ENCODE results near the gene CPN2. TPM values are rescaled to one million over a fixed set of nuclear protein-coding genes. Genes with fewer than 3 reads are reported as not detected.

The CPN2 gene
- total RNA-seq, 4 donors from 2014 or later, result not detected

GRCh38 chr3:194296454-194297263 is 54.5 kb downstream of the CPN2 start:
- TF ChIP-seq POLR2A (IDR thresholded peaks at IDR 0.05) (no peak), EP300 (IDR thresholded peaks at IDR 0.05) (peak in 1 of 2 donors; percentile 56)
- H3K27ac ChIP-seq, result peak overlapping the region in 3 of 4 donors; percentile 21 to 75 (median 60)
- H3K27me3 ChIP-seq, result no peaks in the 10 kb centered on the region
- peak overlapping the region in 3 of 4 donors; percentile 26 to 47 (median 34) for H3K4me3 ChIP-seq
- H3K36me3 ChIP-seq, result no peaks in the 10 kb centered on the region
- WGBS, 2 donors, result 7 to 16% methylated on average over 44 to 46 of the region's 47 CpGs
- no peaks in the 10 kb centered on the region for H3K9me3 ChIP-seq
- DNase-seq (ENCODE audit: low spot score in 2 of 2), result no peak
- peaks cover 0 to 30% (median 6%) of the 10 kb centered on the region in 4 donors for H3K4me1 ChIP-seq

GRCh38 chr3:194294895-194295214 is 56.3 kb downstream of the CPN2 start:
- 90 to 91% methylated on average over 5 of the region's 5 CpGs for WGBS, 2 donors
- TF ChIP-seq POLR2A (IDR thresholded peaks at IDR 0.05) (no peak), CTCF (IDR thresholded peaks at IDR 0.05) (no peak), EP300 (IDR thresholded peaks at IDR 0.05) (no peak)
- DNase-seq (ENCODE audit: low spot score in 2 of 2), result no peak
- no peak overlapping the region for H3K27ac ChIP-seq
- peaks cover 0 to 22% (median 6%) of the 10 kb centered on the region in 4 donors for H3K4me1 ChIP-seq
- no peaks in the 10 kb centered on the region for H3K36me3 ChIP-seq
- H3K4me3 ChIP-seq, result no peak overlapping the region
- H3K27me3 ChIP-seq, result no peaks in the 10 kb centered on the region
- peaks cover 0 to 9% (median 0%) of the 10 kb centered on the region in 4 donors for H3K9me3 ChIP-seq

GRCh38 chr3:194294199-194294894 is 56.8 kb downstream of the CPN2 start:
- Histone ChIP-seq H3K9me3 (peaks cover 0 to 9% (median 0%) of the 10 kb centered on the region in 4 donors), H3K4me1 (peaks cover 0 to 22% (median 6%) of the 10 kb centered on the region in 4 donors), H3K27me3 (no peaks in the 10 kb centered on the region), H3K4me3 (no peak overlapping the region), H3K27ac (no peak overlapping the region), H3K36me3 (no peaks in the 10 kb centered on the region)
- DNase-seq (ENCODE audit: low spot score in 2 of 2), result no peak
- TF ChIP-seq EP300 (IDR thresholded peaks at IDR 0.05) (no peak), CTCF (IDR thresholded peaks at IDR 0.05) (no peak), POLR2A (IDR thresholded peaks at IDR 0.05) (no peak)
- 86 to 87% methylated on average over 10 of the region's 10 CpGs for WGBS, 2 donors

- no peak overlapping the region for H3K4me3 ChIP-seq
- H3K4me1 ChIP-seq, result peaks cover 0 to 22% (median 6%) of the 10 kb centered on the region in 4 donors
- 81 to 87% methylated on average over 2 of the region's 2 CpGs for WGBS, 2 donors
- no peak overlapping the region for H3K27ac ChIP-seq
- H3K27me3 ChIP-seq, result no peaks in the 10 kb centered on the region
- no peaks in the 10 kb centered on the region for H3K36me3 ChIP-seq
- peaks cover 0 to 9% (median 0%) of the 10 kb centered on the region in 4 donors for H3K9me3 ChIP-seq
- DNase-seq (ENCODE audit: low spot score in 2 of 2), result no peak
- TF ChIP-seq POLR2A (IDR thresholded peaks at IDR 0.05) (no peak), EP300 (IDR thresholded peaks at IDR 0.05) (no peak), CTCF (IDR thresholded peaks at IDR 0.05) (no peak)
Measured at GRCh38 chr3:194293546-194294198, 57.5 kb downstream of the CPN2 start.

- Histone ChIP-seq H3K9me3 (peaks cover 0 to 9% (median 0%) of the 10 kb centered on the region in 4 donors), H3K4me3 (no peak overlapping the region), H3K27ac (no peak overlapping the region), H3K27me3 (no peaks in the 10 kb centered on the region), H3K4me1 (peaks cover 0 to 15% (median 6%) of the 10 kb centered on the region in 4 donors), H3K36me3 (no peaks in the 10 kb centered on the region)
- 97 to 100% methylated on average over 3 of the region's 3 CpGs for WGBS, 2 donors
- TF ChIP-seq POLR2A (IDR thresholded peaks at IDR 0.05) (no peak), EP300 (IDR thresholded peaks at IDR 0.05) (no peak), CTCF (IDR thresholded peaks at IDR 0.05) (no peak)
- DNase-seq (ENCODE audit: low spot score in 2 of 2), result no peak
Measured at GRCh38 chr3:194292331-194292730, 58.8 kb downstream of the CPN2 start.

Other genes starting within 250 kb of the CPN2 start
- 10 to 100 TPM; 14.7 to 52.7 (median 27.7) TPM for gene HES1, start 215.2 kb downstream of the CPN2 start, total RNA-seq
- not detected for gene LRRC15, start 18.4 kb upstream of the CPN2 start, total RNA-seq
- not detected for gene GP5, start 47.9 kb upstream of the CPN2 start, total RNA-seq
- 100 to 1,000 TPM in 2 of 4 donors, 10 to 100 TPM in 2; 84.6 to 106 (median 101) TPM for gene ATP13A3, start 135.7 kb upstream of the CPN2 start, total RNA-seq

All from tibial nerve (tissue), 4 donors.